Endometrium (tissue), 2 donors: ENCODE data around the gene NANP.

Source experiments
- FAIRE-seq: peaks from 2 replicates; lab custom pipeline; 2012; peaks lifted over from hg19 to GRCh38; lab: Jason Lieb, UNC
- donor health status: control.
- donor health status: control.

Gene NANP

DNA sequence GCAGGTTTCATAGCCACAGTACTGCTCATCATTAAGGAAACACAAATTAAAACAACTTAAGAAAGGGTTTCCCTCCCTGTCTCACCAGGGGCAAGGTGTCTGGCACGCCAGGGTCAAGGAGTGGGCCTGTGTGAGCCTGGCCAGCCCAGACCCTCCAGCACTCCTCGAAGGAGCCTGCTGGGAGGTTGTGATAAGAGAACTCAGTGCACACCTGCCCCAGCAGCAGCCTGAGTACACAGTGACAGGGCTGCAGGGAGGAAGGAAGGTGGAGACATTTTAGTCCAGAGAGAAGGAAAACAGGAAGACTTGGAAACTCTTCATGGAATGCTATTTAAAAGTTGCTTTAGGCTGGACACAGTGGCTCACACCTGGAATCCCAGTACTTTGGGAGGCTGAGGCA is 52.6 kb downstream of the NANP start:
- no peak for FAIRE-seq

DNA sequence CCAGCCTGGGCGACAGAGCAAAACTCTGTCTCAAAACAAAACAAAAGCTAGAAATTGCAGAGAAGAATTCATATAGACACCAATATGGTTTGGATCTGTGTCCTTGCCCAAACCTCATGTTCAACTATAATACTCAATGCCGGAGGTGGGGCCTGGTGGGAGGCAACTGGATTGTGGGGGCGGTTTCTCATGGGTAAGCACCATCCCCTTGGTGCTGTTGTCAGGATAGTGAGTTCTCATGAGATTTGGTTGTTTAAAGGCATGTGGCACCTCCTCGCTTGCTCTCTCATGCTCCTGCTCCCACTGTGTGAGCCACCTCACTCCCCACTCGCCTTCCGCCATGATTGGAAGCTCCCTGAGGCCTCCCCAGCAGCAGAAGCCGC is 53.7 kb downstream of the NANP start:
- FAIRE-seq = no peak

- FAIRE-seq = no peak
Observed at GRCh38 chr20:25567286-25567685, 56.5 kb downstream of the NANP start.

- FAIRE-seq = no peak
Observed at GRCh38 chr20:25566821-25567220, 57.0 kb downstream of the NANP start.

DNA sequence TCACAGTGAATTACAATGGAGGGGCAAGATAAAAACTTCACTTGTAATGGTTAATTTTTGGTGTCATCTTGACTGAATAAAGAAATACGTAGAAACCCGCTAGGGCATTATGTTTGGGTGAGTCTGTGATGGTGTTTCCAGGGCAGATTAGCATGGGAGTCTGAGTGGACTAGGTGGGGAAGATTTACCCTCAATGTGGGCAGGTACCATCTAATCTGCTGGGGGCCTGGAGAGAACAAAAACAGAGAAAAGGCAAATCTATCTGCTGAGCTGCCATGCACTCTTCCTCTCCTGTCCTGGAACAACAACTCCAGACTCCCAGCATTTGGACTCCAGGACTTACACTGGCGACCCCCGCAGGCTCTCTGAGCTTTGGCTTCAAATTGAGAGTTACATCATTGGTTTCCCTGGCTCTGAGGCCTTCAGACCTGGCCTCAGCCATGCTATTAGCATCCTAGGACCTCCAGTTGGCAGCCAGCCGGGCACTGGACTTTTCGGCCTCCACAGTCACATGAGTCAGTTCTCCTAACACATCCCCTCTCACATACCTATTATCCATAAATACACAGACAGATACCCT is 58.1 kb downstream of the NANP start:
- FAIRE-seq = no peak

- FAIRE-seq = no peak
Observed at GRCh38 chr20:25563876-25564275, 59.9 kb downstream of the NANP start.

DNA sequence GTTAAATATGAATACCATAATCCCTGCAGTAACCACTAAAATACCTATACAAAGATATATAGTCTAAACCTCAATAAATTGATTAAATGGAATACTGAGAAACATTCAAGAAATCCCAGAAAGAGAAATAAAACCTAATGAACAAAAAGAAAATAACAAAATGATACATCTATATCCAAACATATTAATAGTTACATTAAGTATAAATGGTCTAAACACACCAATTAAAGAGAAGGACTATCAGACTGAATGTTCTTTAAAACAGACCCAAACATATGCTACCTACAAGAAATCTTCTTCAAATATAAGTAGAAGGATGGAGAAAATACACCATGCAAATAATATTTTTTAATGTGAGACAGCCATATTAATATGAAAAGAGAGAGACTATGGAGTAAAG is 60.5 kb downstream of the NANP start:
- FAIRE-seq = no peak
